ENCODE data around the gene DDX27.
"Not testable (repeated sequence)": the region's sequence is repeated elsewhere in the genome, so short reads cannot be mapped to it uniquely, and the experiment has no call there.

Gene DDX27

GRCh38 chr20:49210101-49210756 lies 9.0 kb upstream of the DDX27 start:
- DNase-seq, result no peak

DNA sequence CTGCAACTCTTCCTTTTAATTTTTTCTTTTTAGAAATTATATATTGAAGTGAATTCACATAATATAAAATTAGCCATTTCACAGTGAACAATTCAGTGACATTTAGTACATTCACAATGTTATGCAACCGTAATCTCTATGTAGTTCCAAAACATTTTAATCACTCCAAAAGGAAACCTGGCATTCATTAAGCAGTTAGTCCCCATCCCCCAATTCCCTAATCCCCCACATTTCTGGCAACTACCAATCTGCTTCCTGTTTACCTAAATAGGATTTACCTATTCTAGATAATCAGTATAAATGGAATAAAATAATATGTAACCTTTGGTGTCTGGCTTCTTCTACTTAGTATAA lies 8.5 kb upstream of the DDX27 start:
- no peak for DNase-seq

- no peak for DNase-seq
Observed at GRCh38 chr20:49214571-49214970, 4.6 kb upstream of the DDX27 start.

DNA sequence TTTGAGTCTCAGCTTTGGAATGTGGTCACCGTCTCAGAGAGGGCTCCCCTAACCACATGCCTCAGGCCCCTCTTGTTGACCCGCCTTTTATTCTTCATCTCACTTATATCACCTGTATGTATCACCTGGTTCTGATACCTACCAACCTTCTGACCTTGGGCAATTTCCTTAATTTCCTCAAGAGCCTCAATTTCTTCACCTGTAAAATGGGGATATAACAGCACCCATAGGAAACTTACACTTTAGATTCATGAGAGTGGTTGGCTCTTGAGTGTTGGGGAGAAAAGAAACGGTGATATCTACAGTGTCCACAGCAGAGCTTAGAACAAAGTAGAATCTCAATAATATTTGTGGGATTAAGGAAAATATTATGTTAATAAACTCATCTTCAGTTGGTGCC lies 4.0 kb upstream of the DDX27 start:
- no peak for DNase-seq

- peak in 1 of 2 experiments; percentile 65 for DNase-seq
Observed at GRCh38 chr20:49216991-49217578, 2.1 kb upstream of the DDX27 start.

DNA sequence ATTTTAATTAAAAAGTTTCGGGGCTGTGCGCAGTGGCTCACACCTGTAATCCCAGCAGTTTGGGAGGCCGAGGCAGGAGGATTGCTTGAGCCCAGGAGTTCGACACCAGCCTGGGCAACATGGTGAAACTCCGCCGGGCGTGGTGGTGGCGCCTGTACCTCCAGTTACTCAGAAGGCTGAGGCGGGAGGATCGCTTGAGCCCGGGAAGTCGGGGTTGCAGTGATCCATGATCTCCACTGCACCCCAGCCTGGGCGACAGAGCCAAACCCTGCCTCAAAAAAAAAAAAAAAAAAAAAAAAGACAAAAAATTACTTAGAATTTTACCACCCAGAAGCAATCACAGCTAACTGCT lies 501 bp upstream of the DDX27 start:
- DNase-seq, result not testable (repeated sequence)

DNA sequence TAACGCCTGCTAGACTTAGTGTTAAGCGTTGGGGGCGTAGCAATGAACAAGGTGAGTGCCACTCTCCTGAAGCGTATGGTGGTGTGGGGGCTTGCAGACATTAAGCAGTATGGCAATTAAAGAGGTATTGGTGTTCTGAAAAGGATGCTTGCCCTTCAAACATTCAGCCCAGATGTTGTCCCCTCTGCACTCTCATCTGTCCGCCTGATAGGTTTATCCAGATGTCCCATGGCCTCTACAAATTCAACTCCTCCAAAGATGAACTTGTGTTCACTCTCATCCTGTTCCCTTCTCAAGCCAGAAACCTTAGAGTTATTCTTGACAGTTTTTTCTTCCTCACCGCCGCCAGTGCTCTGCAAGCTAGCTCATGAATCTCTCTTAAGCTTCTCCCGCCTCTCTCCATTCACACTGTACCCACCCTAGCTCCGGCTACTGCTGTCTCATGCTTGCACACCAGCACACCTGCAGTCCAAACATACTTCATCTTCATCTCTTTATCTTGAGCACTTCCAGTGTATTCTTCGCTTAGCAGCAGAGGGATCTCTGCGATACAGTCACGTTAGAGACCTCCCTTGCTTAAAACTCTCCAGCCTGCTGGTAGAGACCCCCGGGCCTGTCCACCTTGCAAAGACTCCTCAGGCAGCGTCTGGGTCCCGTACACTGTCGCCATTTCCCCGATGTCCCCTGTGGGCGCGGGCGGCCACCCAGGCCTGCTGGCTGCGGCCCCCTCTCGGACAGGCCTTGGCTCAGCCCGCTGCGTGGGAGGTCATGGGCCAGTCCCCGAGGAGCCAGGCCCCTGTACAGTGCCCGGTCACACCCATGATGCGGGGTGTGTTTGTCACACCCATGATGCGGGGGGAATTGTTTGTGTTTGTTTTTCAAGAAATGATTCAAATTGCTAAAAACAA lies 962 bp downstream of the DDX27 start:
- no peak for DNase-seq

DNA sequence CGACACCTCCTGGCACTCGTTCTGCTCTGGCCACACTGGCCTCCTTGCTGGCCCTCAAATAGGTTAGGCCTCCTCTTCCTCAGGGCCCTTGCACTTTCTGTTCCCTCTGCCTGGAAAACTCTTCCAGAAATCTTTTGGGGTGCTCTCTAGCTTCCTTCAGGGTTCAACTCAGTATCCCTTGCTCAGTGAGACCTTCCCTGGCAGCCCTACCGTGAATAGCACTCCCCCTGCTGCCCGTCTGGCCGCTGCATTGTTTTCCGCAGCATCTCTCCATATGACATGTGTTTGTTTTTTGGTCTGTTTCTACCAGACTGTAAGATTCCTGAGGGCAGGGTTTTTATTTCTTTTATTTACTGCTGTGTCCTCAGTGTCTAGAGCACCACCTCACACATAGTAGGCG lies 6.7 kb downstream of the DDX27 start:
- DNase-seq, result no peak

DNA sequence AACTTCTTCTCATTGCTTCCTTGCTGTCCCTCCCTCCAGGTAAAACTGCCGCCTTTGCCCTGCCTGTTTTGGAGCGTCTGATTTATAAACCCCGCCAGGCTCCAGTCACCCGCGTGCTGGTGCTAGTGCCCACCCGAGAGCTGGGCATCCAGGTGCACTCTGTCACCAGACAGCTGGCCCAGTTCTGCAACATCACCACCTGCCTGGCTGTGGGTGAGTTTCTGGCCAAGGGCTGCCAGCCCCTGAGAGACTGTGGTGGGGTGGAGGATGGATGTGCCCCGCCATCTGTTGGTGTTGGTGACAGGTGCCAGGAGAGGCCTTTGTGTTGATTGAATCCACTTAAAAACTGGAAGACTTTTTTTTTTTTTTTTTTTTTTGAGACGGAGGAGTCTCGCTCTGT lies 9.5 kb downstream of the DDX27 start:
- DNase-seq, result no peak

DNA sequence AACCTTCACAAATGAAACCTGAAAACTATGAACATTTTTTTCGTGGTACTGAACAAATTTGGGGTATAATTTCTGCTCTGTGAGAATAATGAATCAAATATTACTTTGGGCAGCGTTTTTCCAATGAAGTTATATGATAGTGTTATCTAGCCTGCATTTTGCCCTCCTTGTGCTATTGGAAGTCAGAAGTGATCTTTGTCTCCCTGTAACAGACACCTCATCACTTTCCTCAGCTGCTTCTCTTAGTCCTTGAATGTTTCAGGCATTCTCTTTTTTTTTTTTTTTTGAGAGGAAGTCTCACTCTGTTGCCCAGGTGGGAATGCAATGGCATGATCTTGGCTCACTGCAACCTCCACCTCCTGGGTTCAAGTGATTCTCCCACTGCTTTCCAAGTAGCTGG lies 10.2 kb downstream of the DDX27 start:
- DNase-seq, result no peak

DNA sequence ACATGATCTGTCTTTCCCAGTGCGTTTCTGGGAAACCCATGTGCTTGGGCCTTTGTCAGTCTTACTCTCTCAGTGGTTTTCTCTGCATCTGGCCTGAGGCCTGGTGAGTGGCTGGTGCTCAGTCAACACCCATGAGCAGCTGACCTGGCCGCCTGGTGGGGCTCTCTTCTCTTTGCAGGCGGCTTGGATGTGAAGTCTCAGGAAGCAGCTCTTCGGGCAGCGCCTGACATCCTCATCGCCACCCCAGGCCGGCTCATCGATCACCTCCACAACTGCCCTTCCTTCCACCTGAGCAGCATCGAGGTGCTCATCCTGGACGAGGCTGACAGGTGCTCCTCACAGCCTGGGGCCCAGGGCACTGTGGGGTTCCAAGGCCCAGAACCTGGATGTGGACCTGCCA lies 10.8 kb downstream of the DDX27 start:
- no peak for DNase-seq

GRCh38 chr20:49230561-49231133 lies 11.4 kb downstream of the DDX27 start:
- no peak for DNase-seq

DNA sequence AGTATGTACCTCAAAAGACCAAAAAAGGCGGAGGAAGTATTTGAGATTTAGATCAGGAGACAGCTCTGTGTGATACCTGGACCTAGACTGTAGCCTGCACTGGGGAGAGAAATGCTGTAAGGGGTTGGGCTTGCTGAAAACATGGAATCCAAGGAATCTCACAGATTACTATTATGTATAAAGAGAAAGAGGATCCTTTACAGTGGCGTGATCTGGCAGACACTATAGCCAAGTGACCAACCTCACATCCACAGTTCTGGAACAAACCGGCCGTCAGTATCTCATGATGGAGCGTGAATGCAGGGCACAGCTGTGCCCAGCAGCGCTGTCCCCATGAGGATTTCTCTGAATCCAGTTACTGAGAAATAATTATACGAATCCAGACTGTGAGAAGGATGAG lies 12.3 kb downstream of the DDX27 start:
- no peak for DNase-seq

GRCh38 chr20:49233226-49233625 lies 14.0 kb downstream of the DDX27 start:
- no peak for DNase-seq

GRCh38 chr20:49234831-49235230 lies 15.6 kb downstream of the DDX27 start:
- no peak for DNase-seq

DNA sequence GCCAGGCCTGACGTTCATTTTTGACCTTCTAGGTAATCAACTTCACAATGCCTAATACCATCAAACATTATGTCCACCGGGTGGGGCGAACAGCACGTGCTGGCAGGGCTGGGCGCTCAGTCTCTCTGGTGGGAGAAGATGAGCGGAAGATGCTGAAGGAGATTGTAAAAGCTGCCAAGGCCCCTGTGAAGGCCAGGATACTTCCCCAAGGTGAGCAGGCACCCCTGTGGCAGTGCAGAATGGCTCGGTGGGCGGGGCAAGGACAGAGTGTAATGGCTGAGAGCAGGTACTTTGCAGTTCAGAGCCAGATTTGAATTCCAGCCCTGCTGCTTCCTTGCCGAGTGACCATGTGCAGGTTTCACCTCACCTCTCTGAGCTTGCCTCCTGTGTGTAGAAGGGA lies 17.1 kb downstream of the DDX27 start:
- DNase-seq, result no peak

- DNase-seq, result no peak
Observed at GRCh38 chr20:49237531-49237930, 18.3 kb downstream of the DDX27 start.

GRCh38 chr20:49245921-49246740 lies 26.9 kb downstream of the DDX27 start:
- DNase-seq, result no peak

- no peak for DNase-seq
Observed at GRCh38 chr20:49247169-49247723, 28.0 kb downstream of the DDX27 start.

- DNase-seq, result no peak
Observed at GRCh38 chr20:49247792-49248191, 28.6 kb downstream of the DDX27 start.

DNA sequence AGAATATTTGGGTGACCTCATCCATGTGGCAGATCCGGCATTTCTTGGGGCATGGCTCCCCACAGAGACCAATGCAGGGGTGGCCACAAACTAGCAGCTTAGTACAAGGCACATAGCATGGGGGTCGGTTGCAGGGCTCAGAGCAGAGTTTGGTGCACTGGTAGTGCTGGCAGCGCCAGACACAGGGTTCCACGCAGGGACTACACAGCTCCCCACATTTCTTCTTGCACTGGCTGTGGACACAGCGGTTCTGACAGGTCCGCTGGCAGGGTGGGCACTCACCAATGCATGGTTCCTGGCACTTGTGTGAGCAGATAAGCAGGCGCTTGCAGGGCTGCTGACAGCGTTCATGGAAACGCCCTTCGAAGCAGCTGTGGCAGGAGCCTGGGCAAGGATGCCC lies 29.1 kb downstream of the DDX27 start:
- DNase-seq, result no peak

DNA sequence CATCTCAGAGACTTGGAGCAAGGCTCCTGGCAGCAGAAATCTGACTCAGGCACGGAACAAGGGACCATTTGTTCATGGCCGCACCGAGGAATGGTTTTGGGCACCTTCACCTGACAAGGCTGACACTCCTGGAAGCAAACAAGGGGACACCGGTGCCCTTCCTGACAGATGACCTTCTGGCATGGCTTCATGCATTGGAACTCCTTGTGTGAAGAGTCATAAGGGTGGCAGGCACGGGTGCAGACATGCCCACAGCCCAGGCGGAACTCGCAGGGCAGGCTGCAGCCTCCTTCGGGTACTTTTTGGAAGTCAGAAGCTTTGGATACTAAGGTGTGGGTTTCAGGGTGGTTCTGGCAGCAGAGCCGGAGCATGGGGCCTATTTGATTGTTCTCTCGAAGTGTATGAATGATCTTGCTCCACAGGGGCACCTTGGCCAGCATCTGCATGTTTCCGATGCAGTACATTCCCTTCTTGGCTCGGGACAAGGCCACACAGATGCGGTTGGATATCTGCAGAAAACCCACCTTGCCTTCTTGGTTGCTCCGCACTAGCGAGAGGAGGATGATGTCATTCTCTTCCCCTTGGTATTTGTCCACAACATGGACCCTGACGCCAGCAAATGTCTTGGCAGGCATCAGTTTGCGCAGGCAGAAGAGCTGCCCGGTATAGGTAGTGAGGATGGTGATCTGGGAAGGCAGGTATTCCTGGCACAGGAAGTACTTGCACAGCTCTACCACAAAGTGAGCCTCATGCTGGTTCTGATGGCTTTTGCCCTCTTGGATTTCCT lies 29.9 kb downstream of the DDX27 start:
- no peak for DNase-seq

Measured in cerebellar nuclear complex (tissue), 1 donor.